Measurements from ENCODE around the gene DPM3. TPM values are rescaled to one million over a fixed set of nuclear protein-coding genes. Genes with fewer than 3 reads are reported as not detected.
"Not testable (repeated sequence)": the region's sequence is repeated elsewhere in the genome, so short reads cannot be mapped to it uniquely, and the experiment has no call there.

Gene DPM3
- total RNA-seq, 1 donor from 2014 or later: 61.3 TPM

DNA sequence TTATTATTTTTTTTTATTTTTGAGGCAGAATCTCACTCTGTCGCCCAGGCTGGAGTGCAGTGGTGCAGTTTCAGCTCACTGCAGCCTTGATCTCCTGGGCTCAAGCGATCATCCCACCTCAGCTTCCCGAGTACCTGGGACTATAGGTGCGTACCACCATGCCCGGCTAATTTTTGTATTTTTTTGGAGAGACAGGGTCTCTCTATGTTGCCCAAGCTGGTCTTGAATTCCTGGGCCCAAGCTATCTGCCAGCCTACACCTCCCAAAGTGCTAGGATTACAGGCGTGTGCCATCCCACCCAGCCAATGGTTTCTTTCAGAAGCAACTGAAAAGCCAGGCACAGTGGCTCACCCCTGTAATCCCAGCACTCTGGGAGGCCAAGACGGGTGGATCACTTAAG lies 30.5 kb upstream of the DPM3 start:
- Mint-ChIP-seq H3K27me3 (ENCODE audit: unreplicated experiment) (no peaks in the 10 kb centered on the region), H3K27ac (ENCODE audit: unreplicated experiment) (no peak overlapping the region), H3K4me1 (ENCODE audit: unreplicated experiment) (peaks cover 37% of the 10 kb centered on the region), H3K36me3 (ENCODE audit: unreplicated experiment) (peaks cover 11% of the 10 kb centered on the region), H3K9me3 (ENCODE audit: unreplicated experiment) (no peaks in the 10 kb centered on the region), H3K4me3 (ENCODE audit: unreplicated experiment) (no peak overlapping the region)
- TF ChIP-seq, protein P1, sequence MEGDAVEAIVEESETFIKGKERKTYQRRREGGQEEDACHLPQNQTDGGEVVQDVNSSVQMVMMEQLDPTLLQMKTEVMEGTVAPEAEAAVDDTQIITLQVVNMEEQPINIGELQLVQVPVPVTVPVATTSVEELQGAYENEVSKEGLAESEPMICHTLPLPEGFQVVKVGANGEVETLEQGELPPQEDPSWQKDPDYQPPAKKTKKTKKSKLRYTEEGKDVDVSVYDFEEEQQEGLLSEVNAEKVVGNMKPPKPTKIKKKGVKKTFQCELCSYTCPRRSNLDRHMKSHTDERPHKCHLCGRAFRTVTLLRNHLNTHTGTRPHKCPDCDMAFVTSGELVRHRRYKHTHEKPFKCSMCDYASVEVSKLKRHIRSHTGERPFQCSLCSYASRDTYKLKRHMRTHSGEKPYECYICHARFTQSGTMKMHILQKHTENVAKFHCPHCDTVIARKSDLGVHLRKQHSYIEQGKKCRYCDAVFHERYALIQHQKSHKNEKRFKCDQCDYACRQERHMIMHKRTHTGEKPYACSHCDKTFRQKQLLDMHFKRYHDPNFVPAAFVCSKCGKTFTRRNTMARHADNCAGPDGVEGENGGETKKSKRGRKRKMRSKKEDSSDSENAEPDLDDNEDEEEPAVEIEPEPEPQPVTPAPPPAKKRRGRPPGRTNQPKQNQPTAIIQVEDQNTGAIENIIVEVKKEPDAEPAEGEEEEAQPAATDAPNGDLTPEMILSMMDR (IDR thresholded peaks at IDR 0.05): no peak
- DNase-seq (ENCODE audit: extremely low spot score, unreplicated experiment): no peak

DNA sequence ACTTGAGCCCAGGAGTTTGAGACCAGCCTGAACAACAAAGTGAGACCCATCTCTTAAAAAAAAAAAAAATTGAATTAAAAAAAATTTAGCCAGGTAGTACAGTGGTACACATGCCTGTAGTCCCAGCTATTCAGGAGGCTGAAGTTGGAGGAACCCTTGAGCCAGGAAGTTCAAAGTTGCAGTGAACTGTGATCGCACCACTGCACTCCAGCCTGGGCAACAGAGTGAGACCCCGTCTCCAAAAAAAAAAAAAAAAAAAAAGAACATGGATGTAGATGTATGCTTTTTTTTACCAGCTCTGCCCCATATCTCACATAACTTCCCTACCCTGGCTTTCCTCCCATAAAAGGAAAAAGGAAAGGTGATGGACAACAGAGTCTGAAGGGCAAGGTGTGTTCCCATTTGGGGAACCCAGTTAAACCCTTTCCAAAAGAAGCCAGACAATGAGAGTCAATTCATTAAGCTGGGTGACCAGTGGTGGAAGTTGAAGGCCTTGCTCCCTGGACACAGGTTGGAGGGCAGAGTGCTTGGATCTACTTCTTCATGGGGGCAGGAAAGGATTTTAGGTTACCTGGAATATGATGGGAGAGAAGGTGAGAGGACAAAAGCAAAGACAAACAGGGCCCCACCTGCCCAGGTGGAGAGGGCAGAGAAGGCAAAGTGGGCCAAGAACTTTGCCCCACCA lies 29.9 kb upstream of the DPM3 start:
- Mint-ChIP-seq H3K27ac (ENCODE audit: unreplicated experiment) (no peak overlapping the region), H3K4me1 (ENCODE audit: unreplicated experiment) (peaks cover 34% of the 10 kb centered on the region), H3K36me3 (ENCODE audit: unreplicated experiment) (peaks cover 11% of the 10 kb centered on the region), H3K9me3 (ENCODE audit: unreplicated experiment) (no peaks in the 10 kb centered on the region), H3K27me3 (ENCODE audit: unreplicated experiment) (no peaks in the 10 kb centered on the region), H3K4me3 (ENCODE audit: unreplicated experiment) (no peak overlapping the region)
- TF ChIP-seq, protein P1 (IDR thresholded peaks at IDR 0.05): no peak
- peak; percentile 25 for DNase-seq (ENCODE audit: extremely low spot score, unreplicated experiment)

DNA sequence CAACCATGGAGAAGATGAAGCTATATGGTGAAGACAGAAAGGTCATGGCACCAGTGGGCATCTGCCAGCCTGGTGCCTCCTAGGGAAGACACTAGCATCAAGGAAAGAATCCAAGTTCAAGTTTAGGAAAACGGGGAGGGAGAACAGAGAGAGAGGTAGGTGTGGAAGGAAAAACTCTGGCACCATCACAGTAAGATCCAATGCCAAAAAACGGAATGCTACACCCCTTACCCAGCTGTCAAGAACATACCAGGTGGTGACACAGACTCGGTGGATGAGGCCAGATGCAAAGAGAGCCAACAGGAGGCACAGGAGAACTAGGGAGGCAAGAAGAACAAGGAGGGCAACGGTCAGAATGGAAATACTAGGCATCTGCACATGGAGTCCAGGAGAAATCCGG lies 29.2 kb upstream of the DPM3 start:
- no peak overlapping the region for H3K4me3 Mint-ChIP-seq (ENCODE audit: unreplicated experiment)
- no peaks in the 10 kb centered on the region for H3K9me3 Mint-ChIP-seq (ENCODE audit: unreplicated experiment)
- DNase-seq (ENCODE audit: extremely low spot score, unreplicated experiment): no peak
- H3K36me3 Mint-ChIP-seq (ENCODE audit: unreplicated experiment): peaks cover 11% of the 10 kb centered on the region
- no peak overlapping the region for H3K27ac Mint-ChIP-seq (ENCODE audit: unreplicated experiment)
- H3K27me3 Mint-ChIP-seq (ENCODE audit: unreplicated experiment): no peaks in the 10 kb centered on the region
- peaks cover 29% of the 10 kb centered on the region for H3K4me1 Mint-ChIP-seq (ENCODE audit: unreplicated experiment)
- TF ChIP-seq, protein P1 (IDR thresholded peaks at IDR 0.05): no peak

DNA sequence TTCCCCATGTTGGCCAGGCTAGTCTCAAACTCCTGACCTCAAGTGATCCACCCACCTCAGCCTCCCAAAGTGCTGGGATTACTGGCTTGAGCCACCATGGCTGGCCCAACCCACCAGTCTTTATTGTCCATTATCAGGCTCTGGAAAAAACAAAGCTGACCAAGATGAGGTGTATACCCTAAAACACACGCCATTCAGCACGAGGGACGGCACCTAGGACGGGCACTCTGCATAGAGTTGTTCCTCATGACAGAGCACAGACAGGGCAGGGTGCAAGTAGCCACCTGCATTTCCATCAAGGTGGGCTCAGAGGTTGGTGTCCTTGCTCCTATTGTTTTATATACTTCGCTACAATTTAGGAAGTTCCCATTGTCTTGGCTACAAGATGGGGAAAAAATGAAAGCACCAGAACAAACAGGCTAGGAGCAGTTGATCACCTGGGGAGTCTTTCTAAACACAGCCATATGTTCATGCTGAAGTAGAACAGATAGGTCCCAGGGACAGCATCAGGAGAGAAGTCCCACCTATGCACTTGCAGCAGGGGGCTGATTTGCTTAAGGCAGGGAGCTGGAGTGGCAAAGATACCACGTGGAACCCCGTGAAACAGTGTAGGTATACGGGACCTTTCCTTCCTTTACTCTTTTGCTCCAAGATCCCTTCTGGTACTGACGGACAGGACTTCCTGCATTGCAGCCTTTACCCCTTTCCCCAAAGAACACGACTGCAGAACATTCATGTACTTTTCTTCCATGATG lies 28.3 kb upstream of the DPM3 start:
- TF ChIP-seq, protein P1 (IDR thresholded peaks at IDR 0.05): no peak
- DNase-seq (ENCODE audit: extremely low spot score, unreplicated experiment): no peak
- Mint-ChIP-seq H3K9me3 (ENCODE audit: unreplicated experiment) (no peaks in the 10 kb centered on the region), H3K36me3 (ENCODE audit: unreplicated experiment) (peaks cover 11% of the 10 kb centered on the region), H3K27ac (ENCODE audit: unreplicated experiment) (no peak overlapping the region), H3K4me1 (ENCODE audit: unreplicated experiment) (peaks cover 24% of the 10 kb centered on the region), H3K4me3 (ENCODE audit: unreplicated experiment) (no peak overlapping the region), H3K27me3 (ENCODE audit: unreplicated experiment) (no peaks in the 10 kb centered on the region)

DNA sequence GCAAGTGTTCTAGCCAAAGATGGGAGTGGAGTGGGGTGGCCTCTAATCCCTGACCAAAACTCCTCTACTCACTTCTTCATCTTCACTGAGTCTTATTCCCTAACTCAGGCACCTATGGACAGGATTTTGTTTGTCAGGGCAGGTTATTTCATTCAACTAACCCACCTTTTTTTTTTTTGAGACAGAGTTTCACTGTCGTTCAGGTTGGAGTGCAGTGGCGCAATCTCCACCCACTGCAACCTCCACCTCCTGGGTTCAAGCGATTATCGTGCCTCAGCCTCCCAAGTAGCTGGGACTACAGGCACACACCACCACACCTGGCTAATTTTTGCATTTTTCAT lies 27.7 kb upstream of the DPM3 start:
- not testable (repeated sequence) for H3K4me3 Mint-ChIP-seq (ENCODE audit: unreplicated experiment)

More for the DNA sequence above, 27.7 kb upstream of the DPM3 start:
- H3K9me3 Mint-ChIP-seq (ENCODE audit: unreplicated experiment); H3K27me3 Mint-ChIP-seq (ENCODE audit: unreplicated experiment); H3K27ac Mint-ChIP-seq (ENCODE audit: unreplicated experiment); DNase-seq (ENCODE audit: extremely low spot score, unreplicated experiment): not testable (repeated sequence)
- Mint-ChIP-seq H3K4me1 (ENCODE audit: unreplicated experiment) (peaks cover 19% of the 10 kb centered on the region), H3K36me3 (ENCODE audit: unreplicated experiment) (peaks cover 11% of the 10 kb centered on the region)

Data from osteocyte (in vitro differentiated cells).